H1 (cell line): Measurements from ENCODE around the gene OR6C4. TPM values are rescaled to one million over a fixed set of nuclear protein-coding genes. Genes with fewer than 3 reads are reported as not detected.

Experiments used
- CTCF ChIA-PET: fragments of 300-600 bp; sonication (Branson Sonifier 250); formaldehyde crosslinking; loops from one replicate; lab custom pipeline; 2021; ENCODE audit not compliant: partially characterized antibody; lab: Charles Lee
- POLR2A ChIA-PET: fragments of 300-600 bp; sonication (Branson Sonifier 250); formaldehyde crosslinking; loops from one replicate; lab custom pipeline; 2021; ENCODE audit warnings: inconsistent platforms; ENCODE audit not compliant: partially characterized antibody; lab: Charles Lee
- DNase-seq, 2 experiments: peaks; one replicate each; pipeline versions ENCODE4 v3.0.0 to v3.0.0-alpha.2; 2010 to 2022; ENCODE audit warnings: low spot score in 2 of 2, low read depth in 1 of 2, mixed read lengths in 1 of 2
- FAIRE-seq: peaks from 2 replicates; lab custom pipeline; 2011; peaks lifted over from hg19 to GRCh38; lab: Jason Lieb, UNC
- H2AFZ ChIP-seq: 2 replicates; pipeline ENCODE4 v1.8.1; 2012; ENCODE audit warnings: low read length, inconsistent platforms
- H2AK5ac ChIP-seq: 2 replicates; pipeline ENCODE4 v1.6.1; 2013; ENCODE audit warnings: low read depth, low read length
- H2BK120ac ChIP-seq: replicated peaks from 2 replicates; pipeline ENCODE3; 2013; ENCODE audit warnings: low read depth, low read length, inconsistent platforms
- H2BK12ac ChIP-seq: 2 replicates; pipeline ENCODE4 v1.6.1; 2013; ENCODE audit warnings: low read depth, low read length
- H2BK15ac ChIP-seq: 2 replicates; pipeline ENCODE4 v1.6.1; 2013; ENCODE audit warnings: low read length
- H2BK20ac ChIP-seq: 2 replicates; pipeline ENCODE4 v1.6.1; 2013; ENCODE audit warnings: low read length
- H2BK5ac ChIP-seq: 2 replicates; pipeline ENCODE4 v1.6.1; 2013; ENCODE audit warnings: low read depth, low read length
- H3K14ac ChIP-seq: 2 replicates; pipeline ENCODE4 v1.6.1; 2013; ENCODE audit warnings: inconsistent platforms; ENCODE audit not compliant: insufficient read length
- H3K18ac ChIP-seq: 2 replicates; pipeline ENCODE4 v1.6.1; 2013; ENCODE audit warnings: low read length; ENCODE audit errors: extremely low read depth
- H3K23ac ChIP-seq: 2 replicates; pipeline ENCODE4 v1.6.1; 2013; ENCODE audit warnings: inconsistent platforms; ENCODE audit not compliant: insufficient read length
- H3K23me2 ChIP-seq: 2 replicates; pipeline ENCODE4 v1.6.1; 2013; ENCODE audit warnings: low read depth, low read length
- H3K27ac ChIP-seq: 2 replicates; pipeline ENCODE4 v1.6.1; 2011; ENCODE audit warnings: low read depth, low read length, inconsistent platforms
- H3K27me3 ChIP-seq, 4 experiments: replicated peaks in 1 of 4; 1 replicate in 1 of 4; 2 replicates in 3 of 4; pipeline versions ENCODE4 v1.6.1 to v1.8.1; 2011 to 2013; ENCODE audit warnings: low read length in 3 of 4, mild to moderate bottlenecking in 3 of 4, inconsistent platforms in 2 of 4, mixed read lengths in 2 of 4, moderate library complexity in 1 of 4; ENCODE audit not compliant: control insufficient read depth in 3 of 4, insufficient read depth in 3 of 4; ENCODE audit errors: extremely low read depth in 1 of 4
- H3K36me3 ChIP-seq, 4 experiments: 2 replicates each; pipeline versions ENCODE4 v1.6.1 to v1.8.1; 2011 to 2013; ENCODE audit warnings: mild to moderate bottlenecking in 4 of 4, low read length in 3 of 4, moderate library complexity in 2 of 4, control low read depth in 1 of 4, inconsistent platforms in 1 of 4; ENCODE audit not compliant: insufficient read depth in 4 of 4, control insufficient read depth in 2 of 4
- H3K4ac ChIP-seq: replicated peaks from 2 replicates; pipeline ENCODE3; 2013; ENCODE audit warnings: low read length, low read depth, mixed read lengths, inconsistent platforms; ENCODE audit not compliant: insufficient read length
- H3K4me1 ChIP-seq, 4 experiments: replicated peaks in 1 of 4; 1 replicate in 1 of 4; 2 replicates in 3 of 4; pipeline versions ENCODE4 v1.6.1 to v1.8.1; 2011 to 2013; ENCODE audit warnings: low read length in 3 of 4, inconsistent platforms in 2 of 4, mixed read lengths in 1 of 4; ENCODE audit not compliant: insufficient read depth in 4 of 4, control insufficient read depth in 3 of 4
- H3K4me2 ChIP-seq, 2 experiments: 2 replicates each; pipeline versions ENCODE4 v1.6.1 to v1.8.1; 2011 to 2013; ENCODE audit warnings: low read depth in 2 of 2, low read length in 2 of 2, control low read depth in 1 of 2, inconsistent platforms in 1 of 2, mild to moderate bottlenecking in 1 of 2; ENCODE audit not compliant: insufficient read depth in 1 of 2
- H3K4me3 ChIP-seq, 4 experiments: fragments of 200-600, 300-600 bp in 1 of 4; sonication (generic), shearing (Covaris generic), sonication (Bioruptor Twin) in 1 of 4; 2 replicates each; pipeline versions ENCODE4 v1.5.1 to v1.8.1; 2011 to 2016; ENCODE audit warnings: low read length in 4 of 4, low read depth in 3 of 4, control low read depth in 2 of 4, inconsistent platforms in 2 of 4, mild to moderate bottlenecking in 2 of 4, mixed read lengths in 1 of 4, moderate library complexity in 1 of 4; ENCODE audit not compliant: insufficient read depth in 2 of 4; ENCODE audit errors: extremely low read depth in 1 of 4
- H3K56ac ChIP-seq: replicated peaks from 2 replicates; pipeline ENCODE3; 2013; ENCODE audit warnings: low read depth, mild to moderate bottlenecking, mixed read lengths, low read length, inconsistent platforms; ENCODE audit not compliant: insufficient read length
- H3K79me1 ChIP-seq: 2 replicates; pipeline ENCODE4 v1.6.1; 2013; ENCODE audit warnings: low read depth, low read length, control low read depth
- H3K79me2 ChIP-seq, 2 experiments: 2 replicates each; pipeline versions ENCODE4 v1.6.1 to v1.8.1; 2012 to 2013; ENCODE audit warnings: low read length in 2 of 2, mild to moderate bottlenecking in 2 of 2, inconsistent platforms in 1 of 2; ENCODE audit not compliant: insufficient read depth in 2 of 2, control insufficient read depth in 1 of 2
- H3K9ac ChIP-seq, 4 experiments: replicated peaks in 1 of 4; 1 replicate in 1 of 4; 2 replicates in 3 of 4; pipeline versions ENCODE4 v1.6.1 to v1.8.1; 2011 to 2013; ENCODE audit warnings: low read depth in 3 of 4, low read length in 3 of 4, control low read depth in 2 of 4, mild to moderate bottlenecking in 2 of 4, moderate library complexity in 2 of 4, inconsistent platforms in 1 of 4; ENCODE audit errors: extremely low read depth in 1 of 4
- H3K9me3 ChIP-seq, 2 experiments: 2 replicates each; pipeline versions ENCODE4 v1.6.1 to v1.8.1; 2012 to 2013; ENCODE audit warnings: mild to moderate bottlenecking in 2 of 2, moderate library complexity in 2 of 2, control low read depth in 1 of 2, inconsistent platforms in 1 of 2, low read depth in 1 of 2, low read length in 1 of 2, mixed read lengths in 1 of 2; ENCODE audit not compliant: insufficient read depth in 2 of 2
- H4K20me1 ChIP-seq, 2 experiments: replicated peaks in 1 of 2; 2 replicates each; pipeline versions ENCODE3 to v1.8.1; 2011 to 2013; ENCODE audit warnings: inconsistent platforms in 2 of 2, low read length in 2 of 2, mild to moderate bottlenecking in 1 of 2; ENCODE audit not compliant: insufficient read depth in 2 of 2, control insufficient read depth in 1 of 2
- H4K5ac ChIP-seq: 2 replicates; pipeline ENCODE4 v1.6.1; 2013; ENCODE audit warnings: low read length, low read depth, mixed read lengths, inconsistent platforms; ENCODE audit not compliant: insufficient read length
- H4K8ac ChIP-seq: 2 replicates; pipeline ENCODE4 v1.8.0; 2013; ENCODE audit warnings: mild to moderate bottlenecking, moderate library complexity, low read length, inconsistent platforms; ENCODE audit not compliant: insufficient read depth; ENCODE audit errors: extremely low read depth
- H4K91ac ChIP-seq: replicated peaks from 2 replicates; pipeline ENCODE3; 2013; ENCODE audit warnings: low read length, mixed read lengths, inconsistent platforms; ENCODE audit not compliant: insufficient read length
- CBX8 ChIP-seq: fragments of 300-800, 300-1000 bp; sonication (generic); IDR thresholded peaks from 2 replicates; pipeline ENCODE4 v1.7.1; 2016; ENCODE audit warnings: low read depth, low read length, borderline replicate concordance
- SIN3A ChIP-seq, 2 experiments: IDR thresholded peaks in 1 of 2; conservative IDR thresholded peaks in 1 of 2; 2 replicates each; pipeline ENCODE4 v1.6.1; 2011 to 2012; ENCODE audit warnings: low read length in 2 of 2, improper control_type of control experiment in 1 of 2, low read depth in 1 of 2, mild to moderate bottlenecking in 1 of 2
- WGBS, 2 experiments: shearing (Covaris generic) in 1 of 2; methylation state at CpG; one replicate each; pipeline versions ENCODE4 v1.1.6 to v1.1.7; 2013 to 2015; ENCODE audit warnings: low lambda C conversion rate in 2 of 2, mixed read lengths in 2 of 2, inconsistent platforms in 1 of 2, low coverage in 1 of 2, missing lambda C conversion rate in 1 of 2; ENCODE audit not compliant: insufficient replicate concordance in 2 of 2, insufficient coverage in 1 of 2, insufficient read length in 1 of 2; ENCODE audit errors: extremely low coverage in 1 of 2, missing lambda C conversion rate in 1 of 2; 5-methylcytosine and 5-hydroxymethylcytosine counted together
- long read RNA-seq, 2 experiments: library from RNA in 1 of 2; library from capped mRNA in 1 of 2; stranded (forward); transcript quantifications; one replicate each; pipeline ENCODE4 v2.0.0, GENCODE V29; 2021; ENCODE audit warnings: inconsistent platforms in 1 of 2
- polyA minus RNA-seq, 3 experiments: library from RNA; depleted of rRNA, polyadenylated mRNA; stranded (reverse); fragments of >200 nt; gene quantifications; 1 replicate in 2 of 3; 2 replicates in 1 of 3; pipeline ENCODE4 v1.2.3, GENCODE V29; 2011
- polyA plus RNA-seq, 7 experiments: library from polyadenylated mRNA; depleted of rRNA in 3 of 7; stranded (reverse) in 5 of 7; unstranded in 2 of 7; fragments of >200 nt in 5 of 7; fragments of 200-250 nt in 2 of 7; gene quantifications; 1 replicate in 5 of 7; 2 replicates in 1 of 7; 4 replicates in 1 of 7; pipeline versions ENCODE4 v1.2.1 to v1.2.3, GENCODE V29; 2011 to 2013; ENCODE audit warnings: missing spikeins in 2 of 7, mixed read lengths in 2 of 7
- total RNA-seq: library from RNA; stranded (reverse); fragmentation: NEBNext Ultra II Directional; extraction: Animal tissue kit (Norgen Biotek cat#: 25700); gene quantifications from 2 replicates; pipeline ENCODE4 v1.2.1, GENCODE V29; 2021

The OR6C4 gene
- total RNA-seq (not detected in 2 replicates), polyA plus RNA-seq (2011; rRNA removed) (not detected in 2 replicates), polyA minus RNA-seq (2011; rRNA and poly(A)+ RNA removed) (not detected in 2 replicates)
- polyA plus RNA-seq (2011; cell fraction: cytosol; rRNA removed), result not detected
- not detected for polyA plus RNA-seq (2011; cell fraction: nucleus; rRNA removed)
- not detected in 4 replicates for polyA plus RNA-seq (2012, experiment 1 of 2)
- not detected for polyA plus RNA-seq (2012, experiment 2 of 2)
- not detected for polyA plus RNA-seq (2013, experiment 1 of 2)
- not detected for polyA plus RNA-seq (2013, experiment 2 of 2)
- not detected for polyA minus RNA-seq (2011; cell fraction: cytosol; rRNA and poly(A)+ RNA removed)
- not detected for polyA minus RNA-seq (2011; cell fraction: nucleus; rRNA and poly(A)+ RNA removed)
- long read RNA-seq, experiment 1, result 0 reads
- long read RNA-seq, experiment 2, result 0 reads

- Histone ChIP-seq H2BK5ac (no peak within 1 kb of the TSS), H2AK5ac (no peak within 1 kb of the TSS), H4K8ac (no peak within 1 kb of the TSS), H3K23me2 (no peaks in the 10 kb centered on the region), H2BK15ac (no peak within 1 kb of the TSS), H2BK12ac (no peak within 1 kb of the TSS), H3K79me1 (no peaks in the 10 kb centered on the region), H3K79me2 (no peaks in the 10 kb centered on the region), H2BK120ac (no peak within 1 kb of the TSS), H3K4me1 (no peaks in the 10 kb centered on the region), H3K4me3 (no peak within 1 kb of the TSS), H3K36me3 (no peaks in the 10 kb centered on the region), H4K20me1 (no peaks in the 10 kb centered on the region), H3K4ac (no peak within 1 kb of the TSS), H3K18ac (no peak within 1 kb of the TSS), H2BK20ac (no peak within 1 kb of the TSS), H3K23ac (no peak within 1 kb of the TSS), H3K9me3 (peaks cover 5 to 6% of the 10 kb centered on the region in 2 experiments; a peak in 3 of 4 replicates), H3K27me3 (no peaks in the 10 kb centered on the region), H4K5ac (no peak within 1 kb of the TSS), H3K4me2 (no peak within 1 kb of the TSS), H2AFZ (no peak within 1 kb of the TSS), H3K14ac (no peak within 1 kb of the TSS), H3K9ac (no peak within 1 kb of the TSS), H4K91ac (no peak within 1 kb of the TSS), H3K56ac (no peak within 1 kb of the TSS), H3K27ac (no peak within 1 kb of the TSS)
- FAIRE-seq (no peak), DNase-seq (no peak)
- TF ChIP-seq SIN3A (conservative IDR thresholded peaks at IDR 0.05 in 1 of 2, IDR thresholded peaks at IDR 0.05 in 1 of 2; ENCODE audit: low read depth in 1 of 2, low read length in 2 of 2) (no peak), CBX8 (no peak)
- POLR2A ChIA-PET, result no interaction called here
- CTCF ChIA-PET, result no interaction called here
- 83% methylated on average over 2 of the region's 2 CpGs; no CpG with 5 or more reads in 1 of the 2 experiments for WGBS, 2 experiments
Observed at GRCh38 chr12:55549302-55549701, at the start of gene OR6C4. TSS of gene OR6C4 (plus strand) at chr12:55549602. CDS start at chr12:55551227, 1,625 bp downstream.
